HG03139 (cell line): ENCODE data around the gene PHLDA1.

Experiments
- ATAC-seq: cut with Tn5 transposase; IDR thresholded peaks from one replicate; pipeline ENCODE4 v1.9.1; 2021; ENCODE audit not compliant: unreplicated experiment

The PHLDA1 gene

DNA sequence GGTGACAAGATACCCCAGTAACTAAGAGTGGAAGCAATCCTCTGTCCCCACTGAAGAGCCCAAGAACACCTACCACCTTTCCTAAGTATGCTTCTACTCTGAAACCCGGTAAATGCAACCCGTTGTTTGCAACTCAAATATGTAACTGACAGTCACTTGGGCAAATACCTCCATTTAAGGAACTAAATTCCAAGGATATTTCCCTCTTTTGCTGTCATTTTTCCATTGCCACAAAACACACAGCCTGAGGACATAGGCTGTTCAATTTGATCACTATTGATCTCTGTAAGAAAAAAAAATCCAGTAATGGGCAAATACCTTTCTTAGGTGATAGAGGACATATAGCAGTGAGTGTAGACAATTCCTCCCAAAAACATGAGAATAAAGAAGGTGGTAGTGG is 6.6 kb upstream of the PHLDA1 start:
- no peak for ATAC-seq

DNA sequence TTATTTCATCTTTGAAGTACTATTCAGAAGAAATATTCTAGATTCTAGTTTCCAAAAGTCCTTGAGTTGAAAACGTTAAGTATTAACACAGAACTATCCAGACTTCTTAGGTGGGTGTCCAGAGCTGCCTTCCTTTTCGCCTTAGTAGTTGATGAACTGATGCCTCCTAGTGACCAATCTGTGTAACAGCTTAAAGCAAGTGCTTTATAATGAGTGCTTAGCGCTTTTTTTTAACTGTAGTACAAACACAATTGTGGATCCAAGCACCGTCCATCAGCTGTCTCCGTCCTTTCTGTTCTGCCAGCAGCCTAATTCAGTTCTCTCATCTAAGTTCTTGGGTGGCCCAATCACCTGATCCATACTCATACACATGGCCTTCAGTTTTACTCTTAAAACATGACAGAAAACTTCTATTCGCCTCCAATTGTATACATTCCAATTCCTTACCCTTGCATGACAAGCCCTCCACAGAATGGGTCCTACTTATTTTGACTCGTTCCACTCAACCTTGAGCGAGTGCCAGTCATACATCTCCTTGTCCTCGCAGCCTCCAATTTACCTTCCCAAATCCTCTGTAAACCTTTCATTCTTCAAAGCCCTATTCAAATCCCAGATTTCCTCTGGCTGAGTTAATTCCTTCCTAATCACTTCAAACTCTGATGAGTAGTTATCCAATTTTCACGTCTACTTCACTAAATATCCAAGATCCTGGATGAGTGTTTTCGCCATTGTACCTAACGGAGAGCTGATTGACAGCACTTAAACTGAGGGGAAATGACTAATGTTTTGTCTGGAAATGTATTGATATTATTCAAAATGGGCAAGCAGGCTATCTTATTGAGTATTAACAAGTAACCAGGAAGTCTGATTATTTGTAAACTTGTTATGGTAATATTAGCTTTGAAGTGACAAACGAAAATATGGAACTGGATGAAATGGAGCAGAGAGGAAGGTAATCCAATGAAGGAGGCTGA is 5.8 kb upstream of the PHLDA1 start:
- ATAC-seq = peak; percentile 55

DNA sequence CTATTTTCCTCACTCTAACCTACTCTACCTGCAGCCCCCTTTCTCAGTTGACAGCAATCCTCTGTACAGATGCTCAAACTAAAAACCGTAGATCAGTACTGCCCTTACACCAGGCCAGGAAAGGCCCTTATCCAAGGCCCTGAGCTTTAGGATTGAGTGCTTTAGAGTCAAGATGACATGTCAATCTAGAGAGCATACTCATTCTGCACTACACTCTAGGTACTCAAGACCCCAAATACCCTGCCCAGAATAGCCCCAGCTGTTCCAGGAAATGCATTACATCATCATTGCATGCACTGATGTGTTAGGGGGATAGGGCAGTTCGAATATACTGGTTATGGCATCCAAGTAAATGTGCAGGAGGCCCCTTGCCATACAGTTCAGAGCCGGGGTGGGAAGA is 3.5 kb upstream of the PHLDA1 start:
- ATAC-seq = no peak

DNA sequence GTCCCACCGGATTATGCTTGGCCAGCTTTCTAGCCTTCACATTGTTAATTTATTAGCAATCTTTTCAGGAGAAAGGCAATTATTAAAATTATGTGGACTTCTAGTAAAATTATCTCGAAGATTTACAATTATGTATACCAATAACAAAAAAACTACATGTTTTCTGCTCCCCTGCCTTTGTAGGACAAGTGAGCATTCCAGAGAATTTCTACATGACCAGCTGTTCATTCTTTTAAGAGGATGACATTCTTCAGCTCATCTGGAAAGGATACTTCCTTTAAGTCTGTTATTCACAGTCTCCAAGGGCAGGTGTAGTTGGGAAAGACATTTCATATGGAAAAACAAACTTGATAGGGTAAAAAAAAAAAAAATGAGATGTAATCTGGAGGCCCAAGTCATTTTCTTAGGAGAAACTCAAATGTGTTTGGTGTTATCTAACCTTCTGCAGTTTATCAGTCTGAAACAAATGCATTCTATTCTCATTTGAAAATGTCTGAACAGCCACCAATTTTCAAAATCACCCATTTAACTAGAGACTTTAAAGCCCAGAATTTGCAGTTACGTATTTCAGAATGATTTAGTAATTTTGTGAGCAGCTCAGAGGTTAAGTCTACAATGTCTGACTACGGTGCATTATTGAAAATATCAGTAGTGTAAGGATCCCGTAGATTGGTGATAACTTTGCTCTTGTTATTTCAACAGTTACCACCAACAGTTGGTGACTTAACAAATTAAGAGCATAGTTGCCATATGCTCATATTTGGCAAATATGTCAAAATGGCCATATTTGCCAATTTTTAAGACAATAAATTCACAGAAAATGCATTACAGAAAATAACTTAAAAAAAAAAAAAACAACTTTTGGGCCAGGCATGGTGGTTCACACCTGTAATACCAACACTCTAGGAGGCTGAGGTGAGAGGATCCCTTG is 1.8 kb upstream of the PHLDA1 start:
- ATAC-seq = no peak

DNA sequence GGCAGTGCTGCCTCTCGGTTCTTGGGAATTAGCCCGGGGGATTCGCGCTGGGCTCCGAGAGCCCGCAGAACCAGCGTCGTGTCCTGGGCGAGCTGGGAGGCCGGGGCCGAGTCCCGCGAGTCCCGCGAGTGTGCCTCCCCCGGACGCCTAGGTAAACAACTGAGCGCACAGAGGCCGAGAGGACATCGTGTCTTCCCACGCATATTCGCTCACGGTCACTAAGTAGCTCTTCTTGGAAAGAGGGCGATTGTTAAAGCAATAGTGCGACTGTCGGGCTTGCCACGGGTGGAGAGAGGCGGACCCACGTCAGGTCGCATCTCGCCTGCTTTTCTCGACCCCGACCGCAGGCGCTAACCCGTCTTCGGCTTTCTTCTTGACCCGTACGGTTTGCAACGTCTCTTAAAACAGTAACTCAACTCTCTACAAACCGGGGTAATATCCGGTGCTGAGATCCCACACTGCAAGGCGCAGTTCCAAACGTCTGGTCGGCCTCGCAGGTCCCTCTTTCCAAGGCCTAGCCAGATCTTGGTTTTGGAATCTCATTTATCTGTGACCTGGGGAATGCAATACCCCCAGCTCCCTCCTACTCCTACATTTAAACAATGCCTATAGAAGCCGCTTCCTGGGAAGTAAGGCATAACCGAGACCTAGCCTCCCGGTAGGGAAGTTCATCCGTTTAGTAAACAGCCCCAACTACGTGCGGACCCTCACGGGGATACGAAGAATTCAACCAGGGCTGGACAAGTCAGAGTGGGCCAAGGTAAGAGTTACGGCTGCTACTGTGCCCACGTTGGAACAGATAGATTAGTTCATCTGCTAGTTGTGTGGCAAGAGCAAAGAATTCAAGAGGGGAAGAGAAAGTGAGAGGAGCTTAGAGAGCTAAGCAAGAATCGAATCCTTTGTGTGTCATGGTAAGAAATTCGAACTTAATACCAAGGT is 736 bp upstream of the PHLDA1 start:
- peak; percentile 12 for ATAC-seq

DNA sequence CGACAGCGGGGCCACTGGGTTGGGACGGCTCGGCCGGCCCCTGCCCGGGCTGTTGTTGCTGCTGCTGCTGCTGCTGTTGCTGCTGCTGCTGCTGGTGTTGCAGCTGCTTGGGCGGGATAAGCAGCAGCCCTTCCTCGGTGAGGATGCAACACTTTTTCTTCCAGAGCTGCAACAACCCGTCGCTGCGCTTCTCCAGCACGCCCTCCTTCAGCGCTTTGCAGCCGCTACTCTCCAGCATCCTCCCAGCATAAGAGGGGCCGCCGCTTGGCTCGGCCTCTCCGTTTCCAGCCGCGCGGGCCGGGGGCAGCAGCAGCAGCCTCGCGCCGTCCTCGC is 529 bp downstream of the PHLDA1 start:
- ATAC-seq = no peak

DNA sequence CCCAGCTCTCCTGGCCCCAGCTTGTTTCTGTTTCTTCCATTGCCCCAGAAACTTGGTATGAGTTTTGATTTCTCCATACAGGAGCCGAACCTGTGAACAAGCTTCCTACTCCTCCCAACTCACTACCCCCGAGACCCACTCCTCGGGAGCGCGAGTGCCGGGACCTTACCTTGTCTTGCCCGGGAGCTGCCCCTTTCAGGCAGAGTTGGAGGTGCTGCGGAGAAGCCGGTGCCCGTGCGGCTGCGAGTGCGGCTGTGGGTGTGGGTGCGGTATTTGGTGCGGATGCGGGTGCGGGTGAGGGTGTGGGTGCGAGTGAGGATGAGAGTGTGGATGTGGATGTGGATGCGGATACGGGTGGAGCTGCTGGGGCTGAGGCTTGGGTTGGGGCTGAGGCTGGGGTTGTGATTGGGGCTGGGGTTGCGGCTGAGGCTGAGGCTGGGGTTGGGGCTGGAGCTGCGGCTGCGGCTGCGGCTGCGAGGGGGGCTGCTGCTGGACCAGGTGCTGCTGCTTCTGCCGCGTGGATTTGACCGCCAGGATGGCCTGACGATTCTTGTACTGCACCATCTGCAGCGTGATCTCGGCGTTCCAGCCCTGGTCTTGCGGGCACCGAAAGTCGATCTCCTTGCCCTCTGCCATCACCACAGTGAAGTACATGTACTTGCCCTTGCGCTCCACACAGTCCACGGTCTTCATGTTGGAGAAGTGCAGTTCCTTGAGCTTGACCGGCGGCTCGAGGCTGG is 1.1 kb downstream of the PHLDA1 start:
- ATAC-seq = peak; percentile 8

DNA sequence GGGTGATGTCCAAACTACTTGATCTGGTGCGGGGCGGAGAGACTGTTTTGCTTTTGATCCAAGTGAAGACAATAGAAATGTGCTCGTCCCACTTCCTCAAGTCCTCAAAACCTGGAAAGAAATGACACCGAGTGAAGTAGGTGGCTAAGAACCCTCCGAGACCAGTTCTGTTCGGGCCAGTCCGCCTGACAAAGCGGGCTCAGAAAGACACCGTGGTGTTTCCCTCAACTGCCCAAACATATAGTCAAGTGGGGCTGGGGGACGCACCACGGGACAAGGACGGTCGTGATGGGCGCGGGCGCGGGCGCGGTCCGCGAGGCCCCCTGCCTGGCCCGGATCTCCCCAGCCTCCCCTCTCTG is 1.6 kb downstream of the PHLDA1 start:
- ATAC-seq = no peak

DNA sequence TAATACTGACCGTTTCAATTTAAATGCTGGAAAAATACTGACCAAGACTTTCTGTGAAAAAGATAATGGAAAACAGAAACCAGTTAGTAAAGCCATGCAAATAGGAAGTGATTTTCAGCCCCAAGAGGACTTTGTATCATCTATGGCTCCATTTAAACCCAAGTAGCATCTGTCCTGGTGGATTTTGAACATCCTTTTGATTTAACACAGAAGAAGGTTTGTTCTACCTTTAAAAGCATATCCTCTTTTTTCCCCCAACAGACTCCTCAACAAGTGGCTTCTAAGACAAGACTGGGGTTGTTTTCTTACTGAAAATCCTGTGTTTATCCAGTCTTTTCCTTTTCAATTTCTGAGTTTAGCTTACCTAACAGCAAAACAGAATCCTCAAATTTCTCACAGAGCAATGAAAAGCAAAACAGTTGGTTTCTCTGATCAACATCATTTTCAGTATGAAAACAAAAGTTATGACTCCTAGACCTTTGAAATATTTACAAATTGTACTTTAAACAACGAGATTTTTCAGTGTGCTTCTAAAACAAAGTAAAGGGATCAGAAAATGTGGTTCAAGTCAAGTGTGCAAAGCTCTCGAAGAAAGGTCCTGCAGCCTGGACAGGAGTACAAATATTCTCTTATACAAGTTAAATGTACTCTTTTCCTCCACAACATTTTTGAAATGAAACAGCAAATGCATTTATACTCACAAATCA is 2.9 kb downstream of the PHLDA1 start:
- ATAC-seq = no peak

DNA sequence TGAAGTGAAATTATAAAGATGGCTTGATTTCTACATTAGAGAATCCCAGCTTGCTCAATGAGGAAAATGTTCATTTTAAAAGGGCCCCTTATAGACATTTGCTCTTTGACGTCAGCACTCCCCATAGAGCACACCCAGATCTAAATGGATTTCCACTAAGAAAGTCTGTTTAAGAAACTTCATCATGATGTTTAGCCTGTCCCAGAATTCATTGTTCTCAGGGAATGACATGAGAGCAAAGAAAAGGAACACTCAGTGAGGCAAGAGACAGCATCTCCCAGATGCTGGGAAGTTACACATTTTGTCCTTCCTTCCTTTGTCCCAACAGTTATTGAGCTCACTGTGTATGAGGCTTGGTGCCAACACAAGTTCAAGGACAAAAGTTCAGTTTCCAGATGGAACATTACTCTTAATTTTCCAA is 4.9 kb downstream of the PHLDA1 start:
- ATAC-seq = no peak

DNA sequence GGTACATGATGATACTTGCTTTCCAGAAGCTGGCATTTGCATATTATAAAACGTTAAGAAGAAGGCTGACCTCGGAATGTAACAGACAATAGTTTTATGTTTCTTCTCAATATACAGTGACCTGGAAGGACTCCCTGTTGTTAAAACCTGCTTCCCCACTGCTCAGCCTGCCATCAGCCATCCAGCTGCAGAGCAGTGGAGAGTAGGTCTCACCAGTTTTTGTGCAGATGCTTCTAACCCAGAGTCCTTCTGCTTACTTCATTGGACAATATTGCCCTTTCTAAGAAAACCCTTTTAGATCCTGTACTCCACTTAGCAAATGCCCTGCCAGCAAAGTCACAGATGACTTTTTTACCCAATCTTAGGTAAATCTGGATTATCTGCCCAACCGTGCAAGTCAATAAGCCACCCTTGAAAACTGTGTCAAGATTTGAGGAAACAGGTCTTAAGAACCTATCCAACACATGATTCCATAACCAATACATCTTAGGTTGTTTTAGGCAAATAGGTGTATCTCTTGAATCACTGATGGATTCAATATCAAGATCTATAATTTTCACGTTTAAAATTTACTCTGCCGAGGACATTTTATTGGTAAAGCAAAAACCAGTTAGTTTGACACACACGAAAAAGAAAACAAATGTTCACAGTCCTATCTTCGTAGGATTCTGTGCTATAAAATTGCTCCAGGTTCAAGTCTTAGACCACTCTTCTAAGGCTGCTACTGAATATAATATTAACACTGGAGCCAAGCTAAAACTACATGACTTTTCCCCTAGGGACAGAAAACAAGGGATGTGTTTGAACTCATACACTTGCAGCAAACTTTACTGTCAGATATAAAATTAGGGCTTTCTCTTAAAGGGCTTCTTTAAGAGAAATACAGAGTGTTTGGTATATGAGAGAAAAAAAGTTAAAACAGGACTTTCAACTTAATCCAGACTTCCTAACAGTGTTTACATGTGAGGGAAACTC is 5.7 kb downstream of the PHLDA1 start:
- no peak for ATAC-seq

DNA sequence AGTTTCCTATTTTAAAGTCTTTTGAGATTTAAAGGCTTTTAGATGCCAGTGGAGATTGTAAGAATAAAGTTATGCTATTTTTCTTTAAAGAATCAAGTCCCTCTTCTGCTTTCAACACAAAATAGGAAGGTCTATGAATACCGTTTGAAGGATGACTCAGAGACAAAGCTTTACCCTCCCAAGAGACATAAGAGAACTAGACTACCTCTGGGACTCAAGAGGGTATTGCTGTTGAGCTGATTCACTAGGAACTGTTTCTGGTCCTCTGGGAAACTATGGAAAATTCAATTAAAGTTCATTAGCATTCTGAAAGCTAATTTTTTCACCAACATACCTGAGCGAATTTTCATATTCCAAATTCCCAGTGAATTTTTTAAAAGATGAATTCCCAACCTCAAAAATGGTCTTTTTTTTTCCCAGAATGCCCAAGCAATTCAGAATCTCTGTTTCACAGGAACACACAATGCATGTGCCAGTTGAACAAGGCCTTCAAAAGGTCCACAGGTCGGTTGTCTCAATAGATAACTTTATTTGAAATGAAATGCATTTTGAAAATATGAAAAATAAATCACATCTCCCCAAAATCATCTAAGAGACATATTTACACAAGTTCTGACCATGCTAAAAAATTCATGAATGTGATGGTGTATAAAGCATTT is 6.5 kb downstream of the PHLDA1 start:
- ATAC-seq = no peak

DNA sequence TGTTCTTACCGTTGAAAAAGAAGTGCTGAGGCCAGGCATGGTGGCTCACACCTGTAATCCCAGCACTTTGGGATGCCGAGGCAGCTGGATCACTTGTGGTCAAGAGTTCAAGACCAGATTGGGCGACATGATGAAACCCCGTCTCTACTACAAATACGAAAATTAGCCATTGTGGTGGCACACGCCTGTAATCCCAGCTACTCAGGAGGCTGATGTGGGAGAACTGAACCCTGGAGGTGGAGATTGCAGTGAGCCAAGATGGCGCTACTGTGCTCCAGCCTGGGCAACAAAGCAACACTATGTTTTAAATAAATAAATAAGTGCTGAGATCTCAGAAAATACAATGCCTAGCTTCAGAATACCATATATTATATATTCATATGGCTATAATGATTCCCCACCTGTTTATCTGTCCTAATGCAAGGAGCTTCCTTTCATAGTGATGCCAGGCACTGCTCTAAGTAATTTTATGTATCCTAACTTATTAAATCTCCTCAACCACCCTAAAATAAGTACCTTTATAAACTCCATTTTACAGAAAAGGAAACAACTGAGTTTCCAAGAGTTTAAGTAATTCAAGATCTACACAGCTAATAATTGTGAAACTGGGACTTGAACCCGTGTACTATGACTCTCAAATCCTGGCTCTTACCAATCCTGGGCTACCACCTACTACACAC is 7.3 kb downstream of the PHLDA1 start:
- no peak for ATAC-seq

DNA sequence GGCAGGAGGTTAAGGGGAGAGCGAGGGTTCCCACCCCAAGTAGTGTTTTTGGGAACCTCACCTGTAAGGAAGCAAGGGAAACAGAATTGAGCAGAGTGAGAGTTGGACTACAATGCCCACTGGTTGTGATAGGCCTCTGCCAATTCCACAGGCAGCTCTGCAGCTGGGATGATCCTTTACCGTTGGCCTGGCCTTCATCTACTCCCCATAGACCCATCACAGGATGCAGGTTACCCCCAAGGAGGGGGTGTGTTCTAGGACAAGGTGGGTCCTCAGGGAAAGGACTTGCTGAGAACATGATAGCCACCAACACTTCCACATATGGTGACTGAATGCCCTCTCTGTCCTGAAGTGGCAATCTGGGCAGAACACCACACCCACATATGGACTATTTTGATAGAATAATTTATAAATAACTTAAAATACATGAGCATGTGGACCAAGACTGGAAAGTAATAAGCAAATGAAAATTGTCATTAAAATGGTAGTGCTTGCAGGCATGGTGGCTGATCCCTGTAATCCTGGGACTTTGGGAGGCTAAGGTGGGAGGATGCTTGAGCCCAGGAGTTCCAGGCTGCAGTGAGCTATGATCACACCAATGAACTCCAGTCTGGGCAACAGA is 8.4 kb downstream of the PHLDA1 start:
- no peak for ATAC-seq

DNA sequence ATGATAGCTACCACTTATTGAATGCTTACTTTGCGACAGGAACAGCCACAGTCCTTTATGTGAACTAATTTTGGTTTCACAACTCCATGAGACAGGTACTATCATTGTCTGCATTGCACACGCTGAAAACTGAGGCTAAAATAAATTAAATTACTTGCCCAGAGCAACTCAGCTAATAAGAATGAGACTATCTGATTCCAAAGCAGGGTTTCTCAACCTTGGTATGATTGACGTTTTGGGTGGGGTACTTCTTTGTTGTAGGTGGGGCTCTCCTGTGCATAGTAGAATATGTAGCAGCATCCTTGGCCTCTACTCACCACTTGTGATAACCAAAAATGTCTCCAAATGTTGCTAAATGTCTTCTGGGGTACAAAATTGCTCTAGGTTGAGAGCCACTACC is 9.1 kb downstream of the PHLDA1 start:
- no peak for ATAC-seq

DNA sequence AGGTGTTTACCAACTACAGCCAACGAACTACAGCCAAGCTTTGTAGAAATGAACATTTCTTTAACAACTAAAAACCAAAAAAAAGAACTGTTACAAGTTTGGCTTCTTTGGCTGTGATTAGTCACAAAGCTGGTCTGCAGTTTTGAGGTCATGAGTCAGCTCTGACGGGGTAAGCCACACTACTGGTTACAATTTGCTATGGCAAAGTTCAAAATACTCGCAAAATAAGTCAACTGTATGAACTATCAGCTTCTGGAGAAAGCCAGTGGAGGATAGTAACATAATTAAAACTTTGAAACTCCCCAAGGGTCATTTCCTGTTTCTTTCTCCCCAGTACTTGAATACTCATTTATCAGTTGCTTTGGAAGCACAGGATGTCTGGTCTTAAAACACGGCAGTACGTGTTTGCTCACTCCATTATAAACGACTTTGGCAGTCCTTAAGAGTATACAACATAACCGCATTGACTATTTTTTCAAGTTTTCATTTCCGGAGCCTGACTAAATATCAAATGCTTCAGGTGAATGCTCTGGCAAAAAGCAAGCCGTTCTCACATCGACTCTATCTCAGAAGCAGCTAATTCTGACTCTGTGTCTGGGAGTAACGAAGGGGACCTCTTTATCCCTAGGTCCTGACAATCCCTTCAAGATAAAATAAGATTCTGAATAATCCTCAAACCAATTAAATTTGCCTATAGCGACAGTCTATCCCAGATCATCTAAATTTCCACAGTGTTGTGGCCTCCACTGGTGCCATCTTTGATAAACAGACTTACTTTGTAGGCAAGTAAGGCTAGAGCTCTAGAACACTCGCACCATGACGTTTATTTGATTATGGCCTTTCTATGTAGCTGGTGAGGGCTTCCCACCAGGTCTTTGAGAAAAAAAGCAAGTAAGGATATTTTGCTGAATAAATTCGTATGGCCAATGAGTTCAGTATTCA is 10.6 kb downstream of the PHLDA1 start:
- ATAC-seq = no peak
